SIG-M5 treated with dmso at 0.1 percent for 504 hours (cell line): Measurements from ENCODE around the gene B4GALNT3.

Experiments used
- DNase-seq: peaks from one replicate; lab custom pipeline; 2025; ENCODE audit not compliant: unreplicated experiment; lab: John Stamatoyannopoulos, UW

The B4GALNT3 gene

DNA sequence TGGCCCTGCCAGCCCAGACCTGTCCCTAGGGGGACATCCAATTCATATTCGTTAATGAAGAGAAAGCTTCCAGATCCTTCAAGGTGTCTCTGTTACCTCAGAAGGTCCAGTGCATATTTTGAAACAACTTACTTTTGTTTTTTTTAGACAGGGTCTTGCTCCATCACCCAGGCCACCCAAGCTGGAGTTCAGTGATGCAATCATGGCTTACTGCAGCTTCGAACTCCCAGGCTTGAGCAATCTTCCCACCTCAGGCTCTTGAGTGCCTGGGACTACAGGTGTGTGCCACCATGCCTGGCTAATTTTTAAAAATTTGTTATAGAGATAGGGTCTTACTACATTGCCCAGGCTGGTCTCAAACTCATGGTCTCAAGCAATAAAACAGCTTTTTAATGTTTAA, 48.4 kb downstream of the B4GALNT3 start:
- DNase-seq, result no peak

DNA sequence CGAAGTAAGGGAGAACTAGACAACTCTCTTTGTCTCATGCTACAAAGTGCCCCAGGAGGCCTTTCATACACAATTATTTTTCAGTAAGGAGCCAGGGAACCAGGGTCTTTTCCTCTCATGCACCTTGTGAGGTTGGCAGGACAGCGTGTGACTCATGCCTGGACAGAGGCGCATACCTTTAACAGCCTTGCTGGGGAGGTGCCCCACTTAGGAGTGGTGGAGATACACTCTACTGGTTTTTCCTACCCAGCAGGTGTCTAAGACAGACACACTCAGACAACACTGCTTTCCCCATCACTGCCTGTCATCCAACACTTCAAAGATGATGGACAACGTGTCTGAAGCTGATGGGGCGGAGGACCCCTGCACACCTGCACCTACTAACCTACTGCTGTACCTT, 49.1 kb downstream of the B4GALNT3 start:
- no peak for DNase-seq

GRCh38 chr12:509500-509899, 49.8 kb downstream of the B4GALNT3 start:
- no peak for DNase-seq

DNA sequence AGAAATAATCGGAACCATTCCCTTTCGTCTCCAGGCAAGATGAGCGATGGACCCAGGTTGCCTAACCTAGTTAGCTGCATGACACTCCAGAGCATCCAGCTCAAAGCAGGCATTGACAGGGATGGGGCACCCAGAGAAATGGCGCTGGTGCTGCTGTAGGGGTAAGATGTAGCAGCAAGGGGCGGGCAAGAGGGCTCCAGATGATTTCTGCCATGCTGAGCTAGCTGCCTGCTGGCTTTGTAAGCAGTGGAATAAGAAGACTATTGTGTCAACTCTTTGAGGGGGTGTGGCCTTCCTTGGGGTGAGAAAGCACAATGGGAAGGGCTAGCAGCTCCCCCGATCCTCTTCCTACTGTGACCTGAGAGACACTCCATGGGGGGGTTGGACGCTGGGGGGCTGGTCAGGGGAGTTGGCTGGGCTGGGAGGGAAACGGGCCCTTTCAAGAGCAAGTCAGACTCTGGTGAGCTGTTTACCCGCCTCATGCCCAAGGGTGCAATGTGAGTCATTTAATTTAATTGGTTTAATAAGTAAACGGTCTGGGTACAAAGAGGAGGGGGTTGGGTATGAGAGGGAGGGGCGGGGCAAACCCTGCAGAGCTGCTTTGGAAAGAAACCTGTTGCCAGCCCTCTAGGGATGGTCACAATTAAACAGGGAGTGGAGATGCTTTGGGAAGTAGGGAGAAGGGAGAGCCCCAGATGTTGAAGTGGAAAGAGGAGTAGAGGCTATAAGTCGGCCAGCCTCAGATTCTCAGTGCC, 50.5 kb downstream of the B4GALNT3 start:
- DNase-seq, result peak; percentile 14

- no peak for DNase-seq
Observed at GRCh38 chr12:512933-513332, 53.2 kb downstream of the B4GALNT3 start.

DNA sequence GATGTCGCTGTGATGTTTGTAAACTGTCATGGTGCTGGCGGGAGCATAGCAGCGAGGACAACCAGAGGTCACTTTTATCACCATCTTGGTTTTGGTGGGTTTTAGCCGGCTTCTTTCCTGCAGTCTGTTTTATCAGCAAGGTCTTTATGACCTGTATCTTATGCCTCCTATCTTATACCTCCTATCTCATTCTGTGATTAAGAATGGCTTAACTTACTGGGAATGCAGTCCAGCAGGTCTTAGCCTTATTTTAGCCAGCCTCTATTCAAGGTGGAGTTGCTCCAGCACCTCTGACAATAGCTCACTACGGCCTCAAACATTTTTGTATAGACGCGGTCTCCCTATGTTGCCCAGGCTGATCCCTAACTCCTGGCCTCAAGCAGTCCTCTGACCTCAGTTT, 53.7 kb downstream of the B4GALNT3 start:
- DNase-seq, result no peak

DNA sequence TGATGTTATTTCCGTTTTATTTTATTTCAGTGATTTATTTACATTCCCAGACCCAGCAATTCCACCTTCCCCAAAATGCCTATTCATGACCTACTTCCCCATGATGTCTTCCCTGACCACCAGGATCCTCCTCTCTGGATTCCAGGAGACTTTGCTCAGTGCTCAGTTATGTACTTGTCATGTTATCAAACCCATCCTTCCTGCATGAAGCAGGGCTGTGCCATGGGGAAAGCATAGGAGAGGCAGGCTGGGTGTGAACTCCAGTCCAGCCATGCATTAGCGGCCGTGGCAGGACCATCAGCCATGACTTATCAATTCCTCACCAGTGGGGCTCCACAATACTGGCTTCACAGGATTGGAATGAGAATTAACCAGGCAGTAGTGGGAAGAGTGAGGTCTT, 57.8 kb downstream of the B4GALNT3 start:
- DNase-seq, result no peak

DNA sequence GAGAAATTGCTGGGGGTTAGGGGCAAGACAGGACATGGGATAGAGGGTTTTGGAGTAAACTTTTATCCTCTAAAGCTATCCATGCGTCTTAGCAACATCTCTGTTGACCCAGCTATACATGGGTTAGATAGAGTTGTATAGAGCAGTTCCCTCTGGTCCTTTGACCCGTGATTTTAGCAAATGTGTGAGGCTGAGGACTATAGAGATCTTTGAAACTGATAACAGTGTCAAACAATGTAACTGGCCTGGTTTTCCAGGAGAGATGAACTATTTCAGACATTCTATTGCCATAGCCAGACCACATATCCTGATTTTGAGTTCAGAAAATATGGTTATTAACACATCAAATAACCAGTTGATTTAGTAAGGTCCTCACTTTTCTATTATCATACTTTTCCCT, 60.4 kb downstream of the B4GALNT3 start:
- no peak for DNase-seq

DNA sequence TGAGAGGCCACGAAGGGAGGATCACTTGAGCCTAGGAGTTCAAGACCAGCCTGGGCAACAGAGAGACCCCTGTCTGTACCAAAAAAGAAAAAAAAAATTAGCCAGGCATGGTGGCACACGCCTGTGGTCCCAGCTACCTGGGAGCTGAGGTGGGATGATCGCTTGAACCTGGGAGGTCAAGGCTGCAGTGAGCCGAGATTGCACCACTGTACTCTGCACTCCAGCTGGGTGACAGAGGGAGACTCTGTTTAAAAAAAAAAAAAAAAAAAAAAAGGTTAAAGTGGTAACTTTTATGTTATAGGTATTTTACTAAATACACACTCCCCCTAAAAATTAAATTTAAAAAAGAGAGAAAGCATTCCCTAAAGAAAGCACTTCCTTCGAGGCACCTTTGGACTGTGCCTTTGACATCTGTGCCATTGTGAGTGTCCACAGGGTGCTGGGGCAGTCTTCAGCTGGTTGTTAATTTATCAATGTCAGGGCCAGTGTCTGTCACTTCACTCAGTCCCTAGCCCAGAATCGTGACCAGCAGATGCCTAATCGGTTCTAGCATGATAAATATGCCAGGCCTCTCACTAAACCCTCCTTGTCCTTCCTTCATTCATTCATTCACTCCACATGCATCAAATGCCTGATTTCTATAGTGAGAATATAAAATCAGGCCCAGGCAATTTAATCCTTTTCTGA, 63.1 kb downstream of the B4GALNT3 start:
- DNase-seq, result no peak

GRCh38 chr12:524167-524951, 64.6 kb downstream of the B4GALNT3 start:
- DNase-seq, result no peak

- DNase-seq, result peak; percentile 84
Observed at GRCh38 chr12:526089-526488, 66.3 kb downstream of the B4GALNT3 start.

DNA sequence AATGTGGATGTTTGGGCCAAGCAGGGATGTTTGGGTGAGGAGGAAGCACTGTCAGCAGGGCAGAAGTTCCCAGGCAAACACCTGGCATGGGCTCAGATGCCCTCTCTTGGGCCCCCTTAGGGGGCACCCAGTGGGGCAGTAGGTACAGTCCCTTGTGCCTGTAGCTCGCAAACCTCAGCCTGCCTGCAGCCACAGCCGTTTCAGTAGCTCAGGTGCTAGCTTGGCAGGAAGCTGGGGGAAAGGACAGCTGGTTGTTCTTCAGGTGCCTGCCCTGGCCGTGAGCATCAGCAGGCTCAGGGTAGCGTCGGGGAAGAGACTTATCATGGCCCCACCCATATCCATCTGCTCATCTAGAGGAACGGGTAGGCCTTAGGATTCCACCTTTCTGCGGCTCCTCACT, 67.5 kb downstream of the B4GALNT3 start:
- DNase-seq, result no peak

DNA sequence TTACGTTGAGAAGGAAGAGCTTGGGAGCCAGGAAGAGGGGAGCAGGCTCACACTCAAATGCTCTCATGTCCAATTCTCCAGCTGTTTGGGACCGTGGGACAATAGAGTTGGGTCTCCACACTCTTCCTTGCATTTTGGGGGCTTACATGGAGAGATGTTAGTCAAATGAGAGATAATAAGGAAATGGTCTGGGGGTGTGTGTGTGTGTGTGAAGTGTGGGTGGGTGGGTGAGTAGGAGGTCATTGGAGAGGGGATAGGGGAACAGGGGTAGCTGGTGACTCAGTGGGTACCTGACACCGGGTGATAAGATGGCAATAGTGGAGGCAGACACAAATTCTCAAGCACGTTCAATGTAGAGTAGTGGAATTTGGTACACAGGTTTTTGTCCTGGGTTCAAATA, 68.0 kb downstream of the B4GALNT3 start:
- DNase-seq, result no peak

DNA sequence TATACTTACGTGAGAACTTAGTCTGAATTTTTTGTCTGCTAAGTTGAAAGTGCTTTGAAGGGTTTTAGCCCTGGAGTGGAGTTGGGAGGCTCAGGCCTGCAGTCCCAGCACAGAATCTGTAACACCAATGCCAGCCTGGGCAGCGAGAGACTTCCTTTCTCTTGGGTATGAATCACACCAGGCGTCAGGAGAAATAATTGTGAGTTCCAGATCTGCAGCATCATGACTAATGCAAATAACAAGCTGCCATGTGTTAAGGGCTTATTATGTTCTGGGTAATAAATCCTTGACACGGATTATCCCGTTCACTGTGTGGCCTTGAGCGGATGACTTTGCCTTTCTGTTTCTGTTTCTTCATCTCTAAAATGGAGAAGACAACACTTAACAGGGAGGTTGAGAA, 70.6 kb downstream of the B4GALNT3 start:
- no peak for DNase-seq

DNA sequence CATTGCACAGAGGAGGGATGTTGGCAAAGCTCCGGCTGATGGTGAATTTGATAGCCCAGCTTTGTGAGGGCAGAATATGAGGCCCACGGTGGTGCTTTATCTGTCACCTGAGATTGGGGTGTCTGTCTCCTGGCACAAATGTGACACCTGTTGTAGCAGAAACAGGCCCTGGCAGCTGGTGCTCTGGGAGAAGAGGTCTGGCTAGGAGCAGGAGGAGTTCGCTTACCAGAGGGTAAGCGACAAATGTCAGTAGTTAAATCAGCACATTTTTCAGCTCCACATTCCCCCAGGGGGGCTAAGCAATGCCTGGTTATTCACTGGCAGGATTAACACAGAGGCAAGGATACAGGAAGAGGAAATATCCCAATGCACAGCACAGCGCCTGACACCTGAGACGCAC, 71.1 kb downstream of the B4GALNT3 start:
- no peak for DNase-seq

DNA sequence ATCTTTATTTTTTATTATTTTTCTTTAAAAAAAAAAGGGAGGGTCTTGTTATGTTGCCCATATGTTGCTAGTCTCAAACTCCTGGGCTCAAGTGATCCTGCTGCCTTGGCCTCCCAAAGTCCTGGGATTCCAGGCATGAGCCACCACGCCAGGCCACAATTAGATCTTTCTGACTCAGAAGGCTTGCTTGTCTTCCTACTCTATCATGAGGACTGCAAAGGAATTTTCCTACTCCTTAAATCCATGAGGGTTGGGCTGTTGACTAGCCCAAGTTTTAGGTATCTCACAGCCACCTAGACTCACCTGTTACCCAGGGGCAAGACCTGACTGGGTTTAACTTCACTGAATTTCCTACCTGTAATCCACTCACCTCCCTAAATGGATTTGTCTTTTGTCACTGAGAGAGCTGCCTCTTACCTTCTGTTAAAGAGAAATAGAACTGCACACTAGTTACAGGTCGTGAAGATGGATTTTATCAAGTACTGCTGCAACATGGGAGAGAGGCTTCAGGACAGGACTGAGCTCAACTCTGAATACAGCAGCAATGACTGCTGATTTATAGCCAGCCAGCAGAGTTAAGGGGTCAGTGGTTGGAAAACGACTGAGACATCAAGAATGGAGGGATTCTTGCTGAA, 72.3 kb downstream of the B4GALNT3 start:
- no peak for DNase-seq

- DNase-seq, result no peak
Observed at GRCh38 chr12:532908-533565, 73.3 kb downstream of the B4GALNT3 start.

DNA sequence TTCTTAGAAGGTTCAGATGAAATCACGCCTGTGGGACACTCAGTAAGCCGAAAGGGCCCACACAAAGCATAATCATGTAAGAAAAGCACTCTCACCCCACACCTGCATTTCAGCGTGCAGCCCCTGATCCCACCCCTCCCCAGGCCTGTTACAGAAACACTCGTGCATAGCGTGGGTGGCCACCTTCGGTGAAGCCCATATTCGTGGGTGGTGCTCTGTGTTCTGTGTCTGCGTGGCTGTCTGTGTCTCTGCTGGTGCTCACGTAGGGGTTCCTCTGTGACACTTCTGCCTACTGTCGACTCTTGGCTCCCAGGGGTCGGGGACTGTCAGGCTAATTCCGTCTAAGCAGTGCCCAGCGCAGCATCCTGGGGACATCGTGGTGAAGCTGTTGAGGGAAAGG, 74.0 kb downstream of the B4GALNT3 start:
- DNase-seq, result no peak

DNA sequence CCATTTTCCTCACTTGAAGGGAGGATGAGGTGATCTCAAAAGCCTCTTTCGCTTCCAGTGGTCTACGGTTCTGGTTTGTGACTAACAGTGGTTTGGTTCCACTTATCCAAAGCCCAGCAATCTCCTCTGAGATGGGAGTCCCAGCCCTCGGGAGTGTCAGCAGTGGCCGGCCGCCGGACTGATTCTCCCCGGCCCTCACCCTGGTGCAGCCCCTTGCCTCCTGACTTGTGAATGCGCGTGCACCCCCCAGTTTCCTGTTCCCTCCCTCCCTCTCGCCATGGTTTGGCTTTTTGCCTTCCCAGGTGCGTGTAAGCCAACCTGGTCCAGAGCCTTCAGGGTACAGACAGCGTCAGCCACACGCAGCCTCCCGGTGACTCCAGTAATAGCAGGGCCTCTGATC, 74.5 kb downstream of the B4GALNT3 start:
- no peak for DNase-seq

DNA sequence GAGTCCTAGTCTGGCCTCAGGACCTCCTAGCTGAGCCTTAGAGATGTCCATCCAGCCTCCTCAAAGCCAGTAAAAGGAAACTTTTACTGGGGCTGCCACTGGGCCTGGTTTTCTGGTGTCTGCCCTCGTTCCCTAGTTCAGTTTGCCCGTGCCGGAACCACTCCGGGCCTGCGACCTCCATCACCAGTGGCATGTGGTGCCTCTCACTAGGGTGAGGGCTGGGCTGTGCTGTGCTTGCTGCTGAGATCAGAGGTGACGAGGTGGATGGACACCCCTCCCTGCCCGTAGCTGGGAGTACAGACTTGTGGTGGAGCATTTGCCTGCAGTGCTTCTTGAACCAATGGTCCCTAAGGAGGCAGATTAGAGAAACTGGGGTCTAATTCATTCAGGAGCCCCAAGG, 75.7 kb downstream of the B4GALNT3 start:
- DNase-seq, result no peak

GRCh38 chr12:536751-537245, 77.1 kb downstream of the B4GALNT3 start:
- DNase-seq, result no peak
